UCSD-AML1 (cell line): ENCODE data around the gene ZFAND2B.

Experiments
- DNase-seq: peaks from one replicate; lab custom pipeline; 2025; ENCODE audit not compliant: unreplicated experiment; lab: John Stamatoyannopoulos, UW

ZFAND2B gene

GRCh38 chr2:219220652-219221402 is 14.2 kb downstream of the ZFAND2B start:
- DNase-seq: no peak

GRCh38 chr2:219221957-219222518 is 15.5 kb downstream of the ZFAND2B start:
- DNase-seq: no peak

GRCh38 chr2:219223831-219224610 is 17.4 kb downstream of the ZFAND2B start:
- no peak for DNase-seq

- peak; percentile 51 for DNase-seq
Observed at GRCh38 chr2:219225350-219225749, 18.8 kb downstream of the ZFAND2B start.

GRCh38 chr2:219228041-219228910 is 21.7 kb downstream of the ZFAND2B start:
- peak; percentile 28 for DNase-seq

GRCh38 chr2:219228911-219229304 is 22.3 kb downstream of the ZFAND2B start:
- DNase-seq: no peak

GRCh38 chr2:219229305-219230058 is 22.9 kb downstream of the ZFAND2B start, which contains the start of the genes ANKZF1 and ATG9A:
Gene ANKZF1, plus strand, starts transcription at chr2:219229806. Its CDS starts 452 bp downstream, at chr2:219230258.
Gene ATG9A, minus strand, starts transcription at chr2:219229636. Its CDS starts 1,612 bp downstream, at chr2:219228024.
- DNase-seq: peak; percentile 98

- peak; percentile 54 for DNase-seq
Observed at GRCh38 chr2:219230059-219230540, 23.5 kb downstream of the ZFAND2B start.

- DNase-seq: no peak
Observed at GRCh38 chr2:219234331-219234730, 27.7 kb downstream of the ZFAND2B start.

- no peak for DNase-seq
Observed at GRCh38 chr2:219243291-219243761, 36.7 kb downstream of the ZFAND2B start.

GRCh38 chr2:219244789-219245147 is 38.2 kb downstream of the ZFAND2B start:
- no peak for DNase-seq

- peak; percentile 94 for DNase-seq
Observed at GRCh38 chr2:219245148-219245898, 38.7 kb downstream of the ZFAND2B start, which contains the start of the genes GLB1L and STK16. Gene GLB1L, minus strand, starts transcription at chr2:219245444. Its CDS starts 1,871 bp downstream, at chr2:219243573. Gene STK16, plus strand, starts transcription at chr2:219245479. Its CDS starts 521 bp downstream, at chr2:219246000.

- DNase-seq: no peak
Observed at GRCh38 chr2:219245899-219246230, 39.3 kb downstream of the ZFAND2B start.

GRCh38 chr2:219246559-219246958 is 40.0 kb downstream of the ZFAND2B start:
- no peak for DNase-seq

GRCh38 chr2:219247678-219248642 is 41.4 kb downstream of the ZFAND2B start:
- DNase-seq: peak; percentile 49

- DNase-seq: no peak
Observed at GRCh38 chr2:219248845-219249202, 42.2 kb downstream of the ZFAND2B start.

GRCh38 chr2:219249203-219249980 is 42.8 kb downstream of the ZFAND2B start:
- DNase-seq: peak; percentile 83
